ENCODE results near the gene CLTCL1. TPM values are rescaled to one million over a fixed set of nuclear protein-coding genes. Genes with fewer than 3 reads are reported as not detected.

The CLTCL1 gene
- total RNA-seq, 1 experiment from 2014 or later, result 11.9 TPM

DNA sequence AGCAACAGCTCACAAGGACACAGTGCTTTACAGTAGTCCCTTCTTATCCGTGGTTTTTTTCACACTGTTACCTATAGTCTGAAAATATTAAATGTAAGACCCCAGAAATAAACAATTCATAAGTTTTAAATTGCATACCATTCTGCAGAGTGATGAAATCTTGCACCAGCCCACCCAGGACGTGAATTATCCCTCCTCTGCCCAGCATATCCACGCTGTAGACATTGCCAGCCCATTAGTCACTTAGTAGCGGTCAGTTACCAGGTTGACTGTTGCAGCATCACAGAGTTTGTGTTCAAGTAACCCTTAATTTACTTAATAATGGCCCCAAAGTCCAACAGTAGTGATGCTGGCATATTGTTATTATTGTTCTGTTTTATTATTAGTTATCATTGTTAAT lies 3.6 kb downstream of the CLTCL1 start:
- H3K4me1 ChIP-seq (ENCODE audit: control insufficient read depth, insufficient read depth, low read length), result peaks cover 9% of the 10 kb centered on the region
- intact Hi-C loops (cut with micrococcal nuclease; ENCODE audit: unreplicated experiment), result loop anchor here (10.0 kb wide), 1 partner anchor 63 kb away; no protein-coding TSS in a partner anchor
- in situ Hi-C loops (cut with HindIII; ENCODE audit: low pct_unique_long_range_greater_than_20kb, low sequenced_read_pairs), result no loop called here
- H3K4me3 ChIP-seq (ENCODE audit: low read depth in 2 of 2, low read length in 2 of 2), result no peak overlapping the region
- POLR2A ChIA-PET, result no interaction called here
- no TSS peak for BruUV-seq (replicated peaks)
- ATAC-seq, result no peak
- H3K27me3 ChIP-seq (ENCODE audit: control insufficient read depth, insufficient read depth, low read length), result no peaks in the 10 kb centered on the region
- CTCF ChIA-PET, result no interaction called here
- H3K9me3 ChIP-seq (ENCODE audit: control insufficient read depth, insufficient read depth, low read depth, low read length), result no peaks in the 10 kb centered on the region
- H3K36me3 ChIP-seq (ENCODE audit: control insufficient read depth, insufficient read depth, low read length), result no peaks in the 10 kb centered on the region
- DNase-seq (ENCODE audit: low read depth, low spot score), result no peak
- no peak overlapping the region for H3K27ac ChIP-seq (ENCODE audit: low read length)
- TF ChIP-seq, protein P1, sequence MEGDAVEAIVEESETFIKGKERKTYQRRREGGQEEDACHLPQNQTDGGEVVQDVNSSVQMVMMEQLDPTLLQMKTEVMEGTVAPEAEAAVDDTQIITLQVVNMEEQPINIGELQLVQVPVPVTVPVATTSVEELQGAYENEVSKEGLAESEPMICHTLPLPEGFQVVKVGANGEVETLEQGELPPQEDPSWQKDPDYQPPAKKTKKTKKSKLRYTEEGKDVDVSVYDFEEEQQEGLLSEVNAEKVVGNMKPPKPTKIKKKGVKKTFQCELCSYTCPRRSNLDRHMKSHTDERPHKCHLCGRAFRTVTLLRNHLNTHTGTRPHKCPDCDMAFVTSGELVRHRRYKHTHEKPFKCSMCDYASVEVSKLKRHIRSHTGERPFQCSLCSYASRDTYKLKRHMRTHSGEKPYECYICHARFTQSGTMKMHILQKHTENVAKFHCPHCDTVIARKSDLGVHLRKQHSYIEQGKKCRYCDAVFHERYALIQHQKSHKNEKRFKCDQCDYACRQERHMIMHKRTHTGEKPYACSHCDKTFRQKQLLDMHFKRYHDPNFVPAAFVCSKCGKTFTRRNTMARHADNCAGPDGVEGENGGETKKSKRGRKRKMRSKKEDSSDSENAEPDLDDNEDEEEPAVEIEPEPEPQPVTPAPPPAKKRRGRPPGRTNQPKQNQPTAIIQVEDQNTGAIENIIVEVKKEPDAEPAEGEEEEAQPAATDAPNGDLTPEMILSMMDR (IDR thresholded peaks at IDR 0.05), result no peak
- TF ChIP-seq SIN3A (IDR thresholded peaks at IDR 0.05; ENCODE audit: borderline replicate concordance, insufficient read depth, low read depth, low read length), result no peak
- TF ChIP-seq POLR2AphosphoS5 (IDR thresholded peaks at IDR 0.05; ENCODE audit: low read depth, low read length), result no peak
- TF ChIP-seq TCF7L2 (IDR thresholded peaks at IDR 0.05; ENCODE audit: low read depth, low read length), result no peak
- TF ChIP-seq, protein P2, sequence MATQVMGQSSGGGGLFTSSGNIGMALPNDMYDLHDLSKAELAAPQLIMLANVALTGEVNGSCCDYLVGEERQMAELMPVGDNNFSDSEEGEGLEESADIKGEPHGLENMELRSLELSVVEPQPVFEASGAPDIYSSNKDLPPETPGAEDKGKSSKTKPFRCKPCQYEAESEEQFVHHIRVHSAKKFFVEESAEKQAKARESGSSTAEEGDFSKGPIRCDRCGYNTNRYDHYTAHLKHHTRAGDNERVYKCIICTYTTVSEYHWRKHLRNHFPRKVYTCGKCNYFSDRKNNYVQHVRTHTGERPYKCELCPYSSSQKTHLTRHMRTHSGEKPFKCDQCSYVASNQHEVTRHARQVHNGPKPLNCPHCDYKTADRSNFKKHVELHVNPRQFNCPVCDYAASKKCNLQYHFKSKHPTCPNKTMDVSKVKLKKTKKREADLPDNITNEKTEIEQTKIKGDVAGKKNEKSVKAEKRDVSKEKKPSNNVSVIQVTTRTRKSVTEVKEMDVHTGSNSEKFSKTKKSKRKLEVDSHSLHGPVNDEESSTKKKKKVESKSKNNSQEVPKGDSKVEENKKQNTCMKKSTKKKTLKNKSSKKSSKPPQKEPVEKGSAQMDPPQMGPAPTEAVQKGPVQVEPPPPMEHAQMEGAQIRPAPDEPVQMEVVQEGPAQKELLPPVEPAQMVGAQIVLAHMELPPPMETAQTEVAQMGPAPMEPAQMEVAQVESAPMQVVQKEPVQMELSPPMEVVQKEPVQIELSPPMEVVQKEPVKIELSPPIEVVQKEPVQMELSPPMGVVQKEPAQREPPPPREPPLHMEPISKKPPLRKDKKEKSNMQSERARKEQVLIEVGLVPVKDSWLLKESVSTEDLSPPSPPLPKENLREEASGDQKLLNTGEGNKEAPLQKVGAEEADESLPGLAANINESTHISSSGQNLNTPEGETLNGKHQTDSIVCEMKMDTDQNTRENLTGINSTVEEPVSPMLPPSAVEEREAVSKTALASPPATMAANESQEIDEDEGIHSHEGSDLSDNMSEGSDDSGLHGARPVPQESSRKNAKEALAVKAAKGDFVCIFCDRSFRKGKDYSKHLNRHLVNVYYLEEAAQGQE (IDR thresholded peaks at IDR 0.05; ENCODE audit: insufficient read depth in 1 of 2, low read depth in 2 of 2, low read length in 1 of 2), result no peak

DNA sequence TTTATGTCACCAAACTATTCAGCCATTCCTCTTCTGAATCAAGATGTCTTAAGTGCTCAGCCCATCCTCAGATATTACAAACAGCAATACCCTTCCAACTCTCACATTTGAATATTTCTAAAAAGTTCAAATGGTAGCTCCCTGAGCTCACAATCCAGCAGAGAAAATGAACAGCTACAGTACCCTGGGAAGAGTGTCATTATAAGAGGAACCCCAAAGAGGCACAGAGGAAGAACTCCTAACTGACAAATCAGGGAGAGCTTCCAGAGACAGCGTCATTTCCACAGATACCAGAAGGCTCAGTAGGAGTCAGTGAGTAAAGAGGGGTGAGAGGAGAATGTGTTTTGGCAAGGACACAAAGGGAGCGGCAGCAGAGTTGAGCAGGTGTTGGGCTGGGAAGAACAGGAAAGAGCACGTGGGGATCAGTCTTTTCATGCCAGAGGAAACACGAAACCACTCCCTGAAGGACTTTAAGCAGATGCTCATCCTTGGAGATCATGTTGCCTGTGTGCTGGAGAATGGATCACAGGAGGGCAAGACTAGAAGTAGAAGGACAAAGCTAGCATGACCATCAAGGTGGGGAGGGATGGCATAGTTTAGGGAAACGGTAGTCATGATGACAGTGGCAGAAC lies 4.3 kb downstream of the CLTCL1 start:
- in situ Hi-C loops (cut with HindIII; ENCODE audit: low pct_unique_long_range_greater_than_20kb, low sequenced_read_pairs), result no loop called here
- POLR2A ChIA-PET, result no interaction called here
- CTCF ChIA-PET, result no interaction called here
- no peaks in the 10 kb centered on the region for H3K36me3 ChIP-seq (ENCODE audit: control insufficient read depth, insufficient read depth, low read length)
- H3K9me3 ChIP-seq (ENCODE audit: control insufficient read depth, insufficient read depth, low read depth, low read length), result no peaks in the 10 kb centered on the region
- peaks cover 9% of the 10 kb centered on the region for H3K4me1 ChIP-seq (ENCODE audit: control insufficient read depth, insufficient read depth, low read length)
- no TSS peak for BruUV-seq (replicated peaks)
- intact Hi-C loops (cut with micrococcal nuclease; ENCODE audit: unreplicated experiment), result loop anchor here (10.0 kb wide), 1 partner anchor 62 kb away; no protein-coding TSS in a partner anchor
- H3K4me3 ChIP-seq (ENCODE audit: low read depth in 2 of 2, low read length in 2 of 2), result no peak overlapping the region
- no peak overlapping the region for H3K27ac ChIP-seq (ENCODE audit: low read length)
- ATAC-seq (no peak), DNase-seq (ENCODE audit: low read depth, low spot score) (no peak)
- TF ChIP-seq, protein P1 (IDR thresholded peaks at IDR 0.05), result no peak
- TF ChIP-seq SIN3A (IDR thresholded peaks at IDR 0.05; ENCODE audit: borderline replicate concordance, insufficient read depth, low read depth, low read length), result no peak
- TF ChIP-seq, protein P2 (IDR thresholded peaks at IDR 0.05; ENCODE audit: insufficient read depth in 1 of 2, low read depth in 2 of 2, low read length in 1 of 2), result no peak
- no peak for TF ChIP-seq POLR2AphosphoS5 (IDR thresholded peaks at IDR 0.05; ENCODE audit: low read depth, low read length)
- TF ChIP-seq TCF7L2 (IDR thresholded peaks at IDR 0.05; ENCODE audit: low read depth, low read length), result no peak
- H3K27me3 ChIP-seq (ENCODE audit: control insufficient read depth, insufficient read depth, low read length), result no peaks in the 10 kb centered on the region
